Activated T-cell treated with anti-CD3 and anti-CD28 coated beads, Interleukin-2, amount 50 U/mL, for 72 hours (primary cell): ENCODE measurements around the gene SLC2A5. TPM values are rescaled to one million over a fixed set of nuclear protein-coding genes. Genes with fewer than 3 reads are reported as not detected.
"Not testable (repeated sequence)": the region's sequence is repeated elsewhere in the genome, so short reads cannot be mapped to it uniquely, and the experiment has no call there.

Source experiments
- ATAC-seq, 2 donors: fragments of 150-1000 bp; cut with Tn5 transposase; replicated peaks in 1 of 2; 2 replicates each; pipeline ENCODE4 v1.10.0; 2021; ENCODE audit warnings: moderate library complexity in 2 of 2, mild to moderate bottlenecking in 1 of 2
- DNase-seq, 2 donors: peaks; one replicate each; pipeline ENCODE4 v3.0.0; 2021 to 2022; ENCODE audit warnings: mixed read lengths in 1 of 2
- H3K27ac Mint-ChIP-seq: one replicate; pipeline ENCODE4 v1.8.0; 2022; ENCODE audit warnings: mild to moderate bottlenecking, moderate library complexity, mixed read lengths
- H3K27me3 Mint-ChIP-seq: one replicate; pipeline ENCODE4 v1.8.0; 2022; ENCODE audit warnings: low read depth, mixed read lengths
- H3K36me3 Mint-ChIP-seq, 2 donors: one replicate each; pipeline ENCODE4 v1.8.0; 2022; ENCODE audit warnings: mixed read lengths in 2 of 2, mild to moderate bottlenecking in 1 of 2; ENCODE audit not compliant: insufficient read depth in 2 of 2
- H3K4me1 Mint-ChIP-seq: one replicate; pipeline ENCODE4 v1.8.0; 2022; ENCODE audit warnings: low read depth, mixed read lengths
- H3K4me3 Mint-ChIP-seq, 2 donors: one replicate each; pipeline ENCODE4 v1.8.0; 2022; ENCODE audit warnings: mild to moderate bottlenecking in 2 of 2, mixed read lengths in 2 of 2, moderate library complexity in 2 of 2
- H3K9me3 Mint-ChIP-seq, 2 donors: one replicate each; pipeline ENCODE4 v1.8.0; 2022; ENCODE audit warnings: mixed read lengths in 2 of 2
- total RNA-seq, 2 donors: library from RNA; stranded (reverse); gene quantifications; one replicate each; pipeline ENCODE4 v1.2.3, GENCODE V29; 2022

SLC2A5 gene
- total RNA-seq, 2 donors from 2014 or later: not detected

- Mint-ChIP-seq H3K4me1 (no peaks in the 10 kb centered on the region), H3K36me3 (peaks cover 5 to 13% of the 10 kb centered on the region in 2 donors), H3K27me3 (peaks cover 18% of the 10 kb centered on the region), H3K27ac (no peak overlapping the region), H3K4me3 (no peak overlapping the region), H3K9me3 (peaks cover 7 to 10% of the 10 kb centered on the region in 2 donors)
- DNase-seq: no peak
- no peak for ATAC-seq
Measured at GRCh38 chr1:9031484-9032259, 37.8 kb downstream of the SLC2A5 start.

- not testable (repeated sequence) for DNase-seq, H3K4me1 Mint-ChIP-seq
Measured at GRCh38 chr1:9031077-9031476, 38.4 kb downstream of the SLC2A5 start.

GRCh38 chr1:9028921-9029705 lies 40.3 kb downstream of the SLC2A5 start:
- ATAC-seq: no peak
- no peak for DNase-seq
- Mint-ChIP-seq H3K9me3 (no peaks in the 10 kb centered on the region), H3K4me3 (no peak overlapping the region), H3K27ac (no peak overlapping the region), H3K27me3 (peaks cover 8% of the 10 kb centered on the region), H3K36me3 (peaks cover 1 to 4% of the 10 kb centered on the region in 2 donors), H3K4me1 (no peaks in the 10 kb centered on the region)

More at GRCh38 chr1:9031077-9031476, 38.4 kb downstream of the SLC2A5 start:
- peaks cover 5 to 13% of the 10 kb centered on the region in 2 donors for H3K36me3 Mint-ChIP-seq
- not testable (repeated sequence) for H3K4me3 Mint-ChIP-seq, ATAC-seq, H3K27ac Mint-ChIP-seq
- peaks cover 18% of the 10 kb centered on the region for H3K27me3 Mint-ChIP-seq
- H3K9me3 Mint-ChIP-seq: peaks cover 7 to 10% of the 10 kb centered on the region in 2 donors

- H3K4me1 Mint-ChIP-seq: no peaks in the 10 kb centered on the region
- peaks cover 0 to 2% of the 10 kb centered on the region in 2 donors for H3K36me3 Mint-ChIP-seq
- H3K4me3 Mint-ChIP-seq: no peak overlapping the region
- no peak for ATAC-seq
- DNase-seq: no peak
- H3K9me3 Mint-ChIP-seq: no peaks in the 10 kb centered on the region
- H3K27me3 Mint-ChIP-seq: no peaks in the 10 kb centered on the region
- H3K27ac Mint-ChIP-seq: no peak overlapping the region
Measured at GRCh38 chr1:9027307-9027706, 42.1 kb downstream of the SLC2A5 start.

GRCh38 chr1:9025449-9025848 lies 44.0 kb downstream of the SLC2A5 start:
- H3K27ac Mint-ChIP-seq: no peak overlapping the region
- no peaks in the 10 kb centered on the region for H3K27me3 Mint-ChIP-seq
- H3K4me1 Mint-ChIP-seq: no peaks in the 10 kb centered on the region
- no peaks in the 10 kb centered on the region for H3K9me3 Mint-ChIP-seq
- H3K36me3 Mint-ChIP-seq: no peaks in the 10 kb centered on the region
- DNase-seq (no peak), ATAC-seq (no peak)
- no peak overlapping the region for H3K4me3 Mint-ChIP-seq

GRCh38 chr1:9024837-9025236 lies 44.6 kb downstream of the SLC2A5 start:
- Mint-ChIP-seq H3K36me3 (no peaks in the 10 kb centered on the region), H3K9me3 (no peaks in the 10 kb centered on the region), H3K27me3 (no peaks in the 10 kb centered on the region), H3K4me1 (no peaks in the 10 kb centered on the region), H3K4me3 (no peak overlapping the region), H3K27ac (no peak overlapping the region)
- DNase-seq (no peak), ATAC-seq (no peak)

DNA sequence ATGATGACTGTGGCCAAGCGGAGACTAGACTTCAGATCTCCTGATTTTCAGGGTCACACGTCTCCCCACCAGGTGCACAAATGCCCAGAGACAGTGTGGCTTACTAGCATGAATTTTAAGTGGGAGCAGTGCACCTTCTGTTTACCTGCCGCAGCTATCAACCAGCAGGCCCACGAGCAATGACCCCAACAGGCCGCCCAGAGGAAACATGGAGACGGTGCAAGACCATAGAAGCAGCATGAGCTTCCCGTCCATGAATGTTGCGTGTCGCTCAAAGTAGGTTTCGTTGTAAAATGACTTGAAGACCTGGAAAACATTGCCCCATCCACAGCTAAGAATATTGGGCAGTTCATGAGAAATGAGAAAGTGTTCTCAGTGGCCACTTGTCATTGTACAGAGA lies 46.7 kb downstream of the SLC2A5 start:
- no peaks in the 10 kb centered on the region for H3K9me3 Mint-ChIP-seq
- H3K27ac Mint-ChIP-seq: no peak overlapping the region
- no peaks in the 10 kb centered on the region for H3K4me1 Mint-ChIP-seq
- no peak overlapping the region for H3K4me3 Mint-ChIP-seq
- ATAC-seq (no peak), DNase-seq (no peak)
- no peaks in the 10 kb centered on the region for H3K36me3 Mint-ChIP-seq
- peaks cover 4% of the 10 kb centered on the region for H3K27me3 Mint-ChIP-seq

GRCh38 chr1:9022026-9022738 lies 47.3 kb downstream of the SLC2A5 start:
- H3K4me1 Mint-ChIP-seq, H3K27me3 Mint-ChIP-seq, H3K36me3 Mint-ChIP-seq, H3K9me3 Mint-ChIP-seq, ATAC-seq, H3K4me3 Mint-ChIP-seq, DNase-seq, H3K27ac Mint-ChIP-seq: not testable (repeated sequence)

- H3K27ac Mint-ChIP-seq: no peak overlapping the region
- peaks cover 7% of the 10 kb centered on the region for H3K27me3 Mint-ChIP-seq
- DNase-seq: no peak
- no peak for ATAC-seq
- no peaks in the 10 kb centered on the region for H3K36me3 Mint-ChIP-seq
- H3K4me3 Mint-ChIP-seq: no peak overlapping the region
- H3K9me3 Mint-ChIP-seq: no peaks in the 10 kb centered on the region
- H3K4me1 Mint-ChIP-seq: no peaks in the 10 kb centered on the region
Measured at GRCh38 chr1:9020305-9020704, 49.1 kb downstream of the SLC2A5 start.

DNA sequence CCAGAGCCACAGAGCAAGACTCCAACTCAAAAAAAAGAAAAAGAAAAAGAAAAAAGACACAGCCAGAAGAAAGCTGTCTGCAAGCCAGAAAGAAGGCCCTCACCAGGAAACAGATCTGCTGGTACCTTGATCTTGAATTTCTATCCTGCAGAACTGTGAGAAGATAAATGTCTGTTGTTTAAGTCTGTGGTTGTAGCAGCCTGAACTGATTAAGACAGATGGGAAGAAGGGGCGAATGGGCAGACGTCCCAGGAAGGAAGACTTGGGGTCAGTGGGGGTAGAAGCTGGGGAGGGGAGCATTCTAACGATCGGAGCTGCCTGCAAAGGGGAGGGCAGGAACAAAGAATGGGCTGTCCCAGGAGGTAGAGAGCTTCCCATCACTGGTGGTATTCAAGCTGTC lies 49.5 kb downstream of the SLC2A5 start:
- no peak for DNase-seq
- Mint-ChIP-seq H3K9me3 (no peaks in the 10 kb centered on the region), H3K27me3 (peaks cover 7% of the 10 kb centered on the region), H3K4me3 (no peak overlapping the region), H3K36me3 (no peaks in the 10 kb centered on the region), H3K4me1 (no peaks in the 10 kb centered on the region), H3K27ac (no peak overlapping the region)
- ATAC-seq: no peak

GRCh38 chr1:9018333-9018732 lies 51.1 kb downstream of the SLC2A5 start:
- no peak for DNase-seq
- Mint-ChIP-seq H3K36me3 (no peaks in the 10 kb centered on the region), H3K27ac (no peak overlapping the region), H3K27me3 (peaks cover 7% of the 10 kb centered on the region), H3K4me3 (no peak overlapping the region), H3K9me3 (no peaks in the 10 kb centered on the region), H3K4me1 (no peaks in the 10 kb centered on the region)
- ATAC-seq: no peak

DNA sequence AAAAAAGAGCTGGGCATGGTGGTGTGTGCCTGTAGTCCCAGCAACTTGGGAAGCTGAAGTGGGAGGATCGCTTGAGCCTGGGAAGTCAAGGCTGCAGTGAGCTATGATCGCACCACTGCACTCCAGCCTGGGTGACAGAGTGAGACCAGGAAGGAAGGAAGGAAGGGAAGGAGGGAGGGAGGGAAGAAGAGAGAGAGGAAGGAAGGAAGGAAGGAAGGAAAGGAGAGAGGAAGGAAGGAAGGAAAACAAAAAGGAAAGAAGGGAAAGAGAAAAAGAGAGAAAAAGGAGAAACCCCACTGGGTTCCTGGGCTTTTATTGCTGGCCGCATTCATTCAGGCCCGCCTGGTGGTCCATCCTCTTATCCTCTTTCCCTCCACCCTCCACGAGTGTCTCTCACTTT lies 53.0 kb downstream of the SLC2A5 start:
- H3K27me3 Mint-ChIP-seq: peaks cover 7% of the 10 kb centered on the region

More for the DNA sequence above, 53.0 kb downstream of the SLC2A5 start:
- Mint-ChIP-seq H3K36me3 (no peaks in the 10 kb centered on the region), H3K27ac (no peak overlapping the region), H3K9me3 (no peaks in the 10 kb centered on the region), H3K4me3 (no peak overlapping the region), H3K4me1 (no peaks in the 10 kb centered on the region)
- DNase-seq (no peak), ATAC-seq (no peak)
